HCT116 (cell line): ENCODE measurements around the gene SPOCD1.

Source experiments
- EZH2 ChIP-seq: fragments of 200-600 bp; sonication (generic); IDR thresholded peaks from 2 replicates; pipeline ENCODE4 v1.6.1; 2017; ENCODE audit warnings: antibody characterized with exemption, mixed run types
- POLR2A ChIP-seq: IDR thresholded peaks from 2 replicates; pipeline ENCODE4 v1.7.0; 2011; ENCODE audit warnings: borderline replicate concordance; ENCODE audit not compliant: insufficient read depth, insufficient read length; ENCODE audit errors: extremely low read depth
- POLR2AphosphoS5 ChIP-seq: IDR thresholded peaks from 2 replicates; pipeline ENCODE4 v1.6.1; 2011; ENCODE audit warnings: mild to moderate bottlenecking, low read depth, low read length, moderate library complexity
- RAD21 ChIP-seq: IDR thresholded peaks from 2 replicates; pipeline ENCODE4 v1.6.1; 2012; ENCODE audit warnings: low read depth, mild to moderate bottlenecking
- SIN3A ChIP-seq: IDR thresholded peaks from 2 replicates; pipeline ENCODE4 v1.6.1; 2012; ENCODE audit warnings: low read depth
- TF ChIP-seq, protein P1 (sequence below), 3 experiments: fragments of 200-600 bp in 1 of 3; sonication (generic) in 1 of 3; IDR thresholded peaks in 2 of 3; conservative IDR thresholded peaks in 1 of 3; 2 replicates each; pipeline ENCODE4 v1.5.1; 2012 to 2017; ENCODE audit warnings: low read depth in 2 of 3, low read length in 2 of 3, antibody characterized with exemption in 1 of 3, borderline replicate concordance in 1 of 3, control low read depth in 1 of 3, mild to moderate bottlenecking in 1 of 3, mixed read lengths in 1 of 3, mixed run types in 1 of 3, moderate library complexity in 1 of 3; ENCODE audit not compliant: insufficient read depth in 1 of 3
- TF ChIP-seq, protein P2 (sequence below): IDR thresholded peaks from 2 replicates; pipeline ENCODE4 v1.6.1; 2012

DNA sequence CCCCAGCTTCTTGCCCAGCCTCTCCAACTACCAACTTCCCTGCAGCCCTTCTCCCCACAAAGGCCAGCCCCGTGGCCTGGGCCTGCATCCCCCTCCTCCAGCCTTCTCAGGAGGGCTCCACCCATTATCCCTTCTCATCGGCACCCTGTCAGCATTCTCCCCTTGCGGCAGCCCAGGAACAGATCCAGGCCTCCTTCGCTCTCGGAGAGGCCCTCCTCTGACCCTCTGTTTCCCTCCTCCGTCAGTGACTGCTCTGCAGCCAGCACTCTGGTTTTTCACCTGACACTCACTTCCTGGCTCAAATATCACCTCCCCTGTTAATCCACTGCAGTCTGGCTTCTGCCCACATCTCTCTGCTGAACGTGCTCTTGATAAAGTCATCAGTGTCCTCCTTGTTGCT is 69.1 kb downstream of the SPOCD1 start:
- no peak for TF ChIP-seq EZH2
- TF ChIP-seq, protein P1, sequence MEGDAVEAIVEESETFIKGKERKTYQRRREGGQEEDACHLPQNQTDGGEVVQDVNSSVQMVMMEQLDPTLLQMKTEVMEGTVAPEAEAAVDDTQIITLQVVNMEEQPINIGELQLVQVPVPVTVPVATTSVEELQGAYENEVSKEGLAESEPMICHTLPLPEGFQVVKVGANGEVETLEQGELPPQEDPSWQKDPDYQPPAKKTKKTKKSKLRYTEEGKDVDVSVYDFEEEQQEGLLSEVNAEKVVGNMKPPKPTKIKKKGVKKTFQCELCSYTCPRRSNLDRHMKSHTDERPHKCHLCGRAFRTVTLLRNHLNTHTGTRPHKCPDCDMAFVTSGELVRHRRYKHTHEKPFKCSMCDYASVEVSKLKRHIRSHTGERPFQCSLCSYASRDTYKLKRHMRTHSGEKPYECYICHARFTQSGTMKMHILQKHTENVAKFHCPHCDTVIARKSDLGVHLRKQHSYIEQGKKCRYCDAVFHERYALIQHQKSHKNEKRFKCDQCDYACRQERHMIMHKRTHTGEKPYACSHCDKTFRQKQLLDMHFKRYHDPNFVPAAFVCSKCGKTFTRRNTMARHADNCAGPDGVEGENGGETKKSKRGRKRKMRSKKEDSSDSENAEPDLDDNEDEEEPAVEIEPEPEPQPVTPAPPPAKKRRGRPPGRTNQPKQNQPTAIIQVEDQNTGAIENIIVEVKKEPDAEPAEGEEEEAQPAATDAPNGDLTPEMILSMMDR (IDR thresholded peaks at IDR 0.05 in 2 of 3, conservative IDR thresholded peaks at IDR 0.05 in 1 of 3; ENCODE audit: borderline replicate concordance in 1 of 3, insufficient read depth in 1 of 3, low read depth in 2 of 3, low read length in 2 of 3) = no peak
- TF ChIP-seq POLR2A = no peak
- no peak for TF ChIP-seq POLR2AphosphoS5
- TF ChIP-seq, protein P2, sequence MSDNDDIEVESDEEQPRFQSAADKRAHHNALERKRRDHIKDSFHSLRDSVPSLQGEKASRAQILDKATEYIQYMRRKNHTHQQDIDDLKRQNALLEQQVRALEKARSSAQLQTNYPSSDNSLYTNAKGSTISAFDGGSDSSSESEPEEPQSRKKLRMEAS = no peak
- TF ChIP-seq SIN3A = no peak
- TF ChIP-seq RAD21 = no peak
